ENCODE data around the gene RAPGEF4.
"Not testable (repeated sequence)": the region's sequence is repeated elsewhere in the genome, so short reads cannot be mapped to it uniquely, and the experiment has no call there.

Gene RAPGEF4

GRCh38 chr2:173079973-173080860 is 344.6 kb downstream of the RAPGEF4 start:
- peak; percentile 22 for DNase-seq

DNA sequence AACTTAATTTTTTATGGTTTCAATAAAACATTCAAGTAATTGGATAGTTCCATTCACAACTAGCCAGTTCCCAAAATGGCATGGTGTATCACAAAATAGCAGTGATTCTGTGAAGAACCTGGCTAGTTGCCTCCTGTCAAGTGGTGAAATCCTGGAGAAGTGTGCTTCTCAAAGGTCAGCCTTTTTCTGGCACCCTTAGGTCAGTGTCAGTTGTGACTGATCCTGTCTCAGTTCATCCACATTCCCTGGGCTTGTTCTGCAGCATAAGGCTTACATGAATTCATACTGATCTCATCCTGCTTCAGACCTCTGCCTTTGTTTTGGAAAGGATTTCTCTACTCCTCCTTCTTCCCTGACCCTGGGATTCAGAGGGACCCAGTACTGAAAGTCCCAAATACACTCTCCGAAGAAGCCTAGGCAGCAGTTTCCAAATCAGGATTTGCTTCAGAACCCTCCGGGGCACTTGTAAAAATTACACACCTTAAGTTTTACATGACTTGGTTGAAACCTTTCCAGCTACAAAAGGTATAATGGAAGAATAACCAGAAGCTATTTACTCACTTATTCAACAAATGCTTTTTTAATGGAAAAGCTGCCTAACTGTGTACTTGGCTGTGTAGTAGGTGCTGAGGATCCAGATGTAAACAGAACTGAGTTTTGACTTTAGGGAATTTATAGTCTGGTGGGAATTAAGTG is 351.0 kb downstream of the RAPGEF4 start:
- peak; percentile 19 for DNase-seq

- no peak for DNase-seq
Observed at GRCh38 chr2:173087214-173087581, 351.6 kb downstream of the RAPGEF4 start.

- DNase-seq, result peak; percentile 68
Observed at GRCh38 chr2:173087793-173088496, 352.3 kb downstream of the RAPGEF4 start.

- DNase-seq, result no peak
Observed at GRCh38 chr2:173090276-173090877, 354.7 kb downstream of the RAPGEF4 start.

DNA sequence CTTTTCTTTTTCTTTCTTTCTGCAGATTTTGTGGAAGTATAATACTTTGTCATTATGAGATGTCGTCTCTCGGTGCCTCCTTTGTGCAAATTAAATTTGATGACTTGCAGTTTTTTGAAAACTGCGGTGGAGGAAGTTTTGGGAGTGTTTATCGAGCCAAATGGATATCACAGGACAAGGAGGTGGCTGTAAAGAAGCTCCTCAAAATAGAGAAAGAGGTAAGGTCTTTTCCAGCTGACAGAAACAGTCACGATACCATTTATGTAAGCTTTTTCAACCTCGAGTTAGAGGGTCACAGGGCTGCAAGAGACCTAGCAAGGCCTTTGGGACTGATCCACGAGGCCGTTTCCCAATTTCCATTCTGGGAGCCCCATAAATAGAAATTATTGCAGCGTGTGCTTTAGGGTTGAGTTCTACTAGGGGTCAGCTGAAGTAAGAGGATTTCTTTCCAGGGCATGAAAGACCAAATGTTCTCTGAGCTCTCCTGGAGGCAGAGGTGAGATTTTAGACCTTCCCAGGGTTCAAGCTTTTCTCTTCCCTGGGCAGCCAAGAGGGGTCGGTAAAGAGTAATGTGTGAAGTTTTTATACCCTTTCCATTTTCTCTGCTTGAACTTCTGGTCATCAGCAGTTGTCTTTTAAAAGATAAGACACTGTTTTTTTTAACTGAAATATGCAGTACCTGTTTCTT is 355.5 kb downstream of the RAPGEF4 start:
- DNase-seq, result no peak

- DNase-seq, result no peak
Observed at GRCh38 chr2:173091910-173092309, 356.3 kb downstream of the RAPGEF4 start.

DNA sequence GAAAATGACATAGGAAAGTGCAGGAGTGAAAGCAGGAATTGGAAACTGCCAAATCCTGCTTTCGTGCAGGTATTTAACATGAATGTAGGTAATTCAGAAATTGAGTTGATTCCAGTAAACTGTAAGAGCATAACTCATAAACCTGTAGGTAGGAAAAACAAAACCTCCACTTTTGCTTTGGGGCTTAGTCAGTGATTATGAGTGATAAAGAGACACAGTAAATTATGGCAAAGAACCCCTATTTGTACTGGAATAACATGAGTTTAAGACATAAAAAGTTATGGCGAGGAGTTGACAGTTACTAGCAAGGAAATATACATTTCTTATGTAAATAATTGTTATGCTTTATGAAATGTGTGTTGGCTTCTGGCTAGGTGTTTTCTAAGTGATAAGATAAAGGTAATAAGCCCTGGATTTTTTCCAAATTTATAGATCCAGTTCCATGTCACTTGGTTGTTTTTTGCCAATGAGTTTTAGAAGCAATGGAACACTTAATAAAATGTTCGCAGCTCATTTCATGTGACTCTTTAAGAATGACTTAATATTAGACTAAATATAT is 357.3 kb downstream of the RAPGEF4 start:
- no peak for DNase-seq

- DNase-seq, result not testable (repeated sequence)
Observed at GRCh38 chr2:173093617-173094016, 358.0 kb downstream of the RAPGEF4 start.

DNA sequence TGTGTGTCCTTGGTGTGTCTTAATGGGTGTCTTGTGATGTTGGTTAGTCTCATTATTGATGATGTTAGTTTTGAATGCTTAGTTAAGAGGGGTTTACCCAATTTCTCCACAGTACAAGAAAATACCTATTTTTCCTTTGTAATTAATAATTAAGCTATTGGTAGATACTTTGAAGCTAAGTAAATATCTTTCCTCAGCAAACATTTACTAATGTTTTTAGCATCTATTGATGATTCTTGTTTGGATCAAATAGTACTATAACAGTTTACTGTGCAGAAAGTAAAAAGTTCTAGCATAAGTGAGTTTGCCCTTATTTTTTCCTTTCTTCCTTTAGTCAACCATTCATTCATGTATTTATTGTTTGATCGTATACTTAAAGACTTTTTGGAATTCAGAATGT is 359.1 kb downstream of the RAPGEF4 start:
- DNase-seq, result no peak

- DNase-seq, result no peak
Observed at GRCh38 chr2:173095356-173095755, 359.7 kb downstream of the RAPGEF4 start.

DNA sequence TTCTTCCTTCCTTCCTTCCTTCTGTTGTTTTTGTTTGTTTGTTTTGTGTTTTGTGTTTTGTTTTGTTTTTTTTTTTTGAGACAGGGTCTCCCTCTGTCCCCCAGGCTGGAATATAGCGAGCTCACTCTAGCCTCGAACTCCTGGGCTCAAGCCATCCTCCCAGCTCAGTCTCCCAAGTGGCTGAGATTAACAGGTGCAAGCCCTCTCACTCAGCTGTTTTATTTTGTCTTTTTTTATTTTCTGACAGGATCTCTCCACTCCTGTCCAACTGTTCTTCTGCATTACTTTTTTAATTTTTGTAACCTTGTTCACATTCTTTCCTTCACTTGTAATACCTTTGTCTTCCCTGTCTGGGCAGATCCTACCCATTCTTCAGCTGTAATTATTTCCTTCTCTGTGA is 363.6 kb downstream of the RAPGEF4 start:
- no peak for DNase-seq

DNA sequence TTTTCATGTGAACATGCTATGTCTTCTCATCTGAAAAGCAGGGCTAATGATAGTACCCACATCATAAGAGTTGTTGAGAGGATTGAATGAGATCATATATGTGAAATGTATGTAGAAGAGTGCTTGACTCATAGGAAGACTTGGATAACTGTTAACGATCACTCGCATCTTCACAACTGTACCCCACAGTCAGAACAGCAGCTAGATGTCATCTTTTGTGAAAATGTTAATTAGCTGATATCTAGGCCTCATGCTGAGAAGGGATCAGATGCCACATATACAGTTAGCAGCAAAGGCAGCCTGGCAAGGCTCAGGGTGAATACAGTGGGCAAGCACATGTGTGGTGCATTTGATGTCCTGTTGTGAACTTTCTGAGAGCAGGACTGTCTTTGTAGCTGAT is 364.2 kb downstream of the RAPGEF4 start:
- DNase-seq, result no peak

DNA sequence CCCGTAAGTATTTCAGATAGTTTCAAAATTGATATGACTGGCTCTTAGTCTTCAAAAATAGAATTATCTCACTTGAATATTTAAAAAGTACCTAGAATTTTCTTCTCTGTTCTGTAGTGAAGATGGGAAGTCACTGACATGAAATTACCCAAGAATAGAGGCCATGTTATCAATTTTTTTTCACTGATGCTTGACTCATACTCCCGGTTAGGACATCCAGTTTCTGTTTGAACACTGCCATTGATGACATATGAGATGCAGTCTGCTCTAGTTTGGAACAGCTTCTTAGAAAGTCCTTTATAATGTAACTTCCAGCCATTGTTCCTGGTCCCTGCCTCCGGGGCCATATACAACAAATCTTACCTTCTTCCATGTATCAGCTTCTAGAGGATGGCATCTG is 366.0 kb downstream of the RAPGEF4 start:
- DNase-seq, result peak; percentile 24
